ENCODE measurements around the gene OSR1.

DNA sequence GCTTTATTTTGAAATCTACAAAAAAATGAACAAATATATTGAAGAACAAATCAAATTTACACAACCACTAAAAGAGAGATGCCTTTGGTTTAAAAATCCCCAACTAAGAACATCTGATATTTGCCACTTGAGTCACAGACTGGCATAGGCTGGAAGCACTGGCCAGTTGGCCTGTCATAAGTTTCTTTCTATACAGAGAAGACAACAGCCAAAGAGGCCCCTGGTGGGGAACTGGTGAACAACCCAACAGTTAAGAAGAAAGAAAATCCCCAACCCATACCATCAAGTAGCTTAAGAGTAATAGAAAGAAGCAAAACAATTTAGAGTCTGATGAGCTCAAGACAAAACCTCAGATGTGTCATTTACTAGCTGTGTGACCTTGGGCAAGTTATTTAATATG is 45.5 kb downstream of the OSR1 start:
- TF ChIP-seq, protein P1, sequence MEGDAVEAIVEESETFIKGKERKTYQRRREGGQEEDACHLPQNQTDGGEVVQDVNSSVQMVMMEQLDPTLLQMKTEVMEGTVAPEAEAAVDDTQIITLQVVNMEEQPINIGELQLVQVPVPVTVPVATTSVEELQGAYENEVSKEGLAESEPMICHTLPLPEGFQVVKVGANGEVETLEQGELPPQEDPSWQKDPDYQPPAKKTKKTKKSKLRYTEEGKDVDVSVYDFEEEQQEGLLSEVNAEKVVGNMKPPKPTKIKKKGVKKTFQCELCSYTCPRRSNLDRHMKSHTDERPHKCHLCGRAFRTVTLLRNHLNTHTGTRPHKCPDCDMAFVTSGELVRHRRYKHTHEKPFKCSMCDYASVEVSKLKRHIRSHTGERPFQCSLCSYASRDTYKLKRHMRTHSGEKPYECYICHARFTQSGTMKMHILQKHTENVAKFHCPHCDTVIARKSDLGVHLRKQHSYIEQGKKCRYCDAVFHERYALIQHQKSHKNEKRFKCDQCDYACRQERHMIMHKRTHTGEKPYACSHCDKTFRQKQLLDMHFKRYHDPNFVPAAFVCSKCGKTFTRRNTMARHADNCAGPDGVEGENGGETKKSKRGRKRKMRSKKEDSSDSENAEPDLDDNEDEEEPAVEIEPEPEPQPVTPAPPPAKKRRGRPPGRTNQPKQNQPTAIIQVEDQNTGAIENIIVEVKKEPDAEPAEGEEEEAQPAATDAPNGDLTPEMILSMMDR (conservative IDR thresholded peaks at IDR 0.05) = peak; percentile 28
- TF ChIP-seq ZFX (IDR thresholded peaks at IDR 0.05) = no peak

Data from C4-2B (cell line).